Parathyroid adenoma (tissue), 2 donors: ENCODE results near the gene DOCK4.

Experiments used
- H2AFZ ChIP-seq: fragments of 300-600 bp; sonication (generic); one replicate; pipeline ENCODE4 v1.7.0; 2017; ENCODE audit warnings: antibody characterized with exemption, mild to moderate bottlenecking
- H3K27ac ChIP-seq: fragments of 300-600 bp; sonication (generic); one replicate; pipeline ENCODE4 v1.7.0; 2017
- H3K27me3 ChIP-seq: fragments of 300-600 bp; sonication (generic); one replicate; pipeline ENCODE4 v1.7.0; 2017; ENCODE audit warnings: low read length; ENCODE audit not compliant: control insufficient read depth, insufficient read depth
- H3K36me3 ChIP-seq: fragments of 300-600 bp; sonication (generic); one replicate; pipeline ENCODE4 v1.7.0; 2017; ENCODE audit warnings: low read length; ENCODE audit not compliant: control insufficient read depth, insufficient read depth
- H3K4me1 ChIP-seq: fragments of 300-600 bp; sonication (generic); one replicate; pipeline ENCODE4 v1.7.0; 2017; ENCODE audit warnings: control low read depth
- H3K4me2 ChIP-seq: fragments of 300-600 bp; sonication (generic); one replicate; pipeline ENCODE4 v1.7.0; 2017; ENCODE audit warnings: low read length
- H3K4me3 ChIP-seq: fragments of 300-600 bp; sonication (generic); one replicate; pipeline ENCODE4 v1.7.0; 2017; ENCODE audit warnings: low read depth, low read length
- H3K79me2 ChIP-seq: fragments of 300-600 bp; sonication (generic); one replicate; pipeline ENCODE4 v1.7.0; 2017; ENCODE audit warnings: control low read depth
- H3K9ac ChIP-seq: fragments of 300-600 bp; sonication (generic); one replicate; pipeline ENCODE4 v1.7.0; 2017; ENCODE audit warnings: mild to moderate bottlenecking
- H3K9me3 ChIP-seq: fragments of 300-600 bp; sonication (generic); one replicate; pipeline ENCODE4 v1.7.0; 2017; ENCODE audit warnings: low read length; ENCODE audit not compliant: control insufficient read depth
- CTCF ChIP-seq: fragments of 300-600 bp; sonication (generic); IDR thresholded peaks from one replicate; pipeline ENCODE4 v1.7.0; 2017; ENCODE audit warnings: antibody characterized with exemption, mild to moderate bottlenecking
- donor health status: primary hyperparathyroidism.

DOCK4 gene

DNA sequence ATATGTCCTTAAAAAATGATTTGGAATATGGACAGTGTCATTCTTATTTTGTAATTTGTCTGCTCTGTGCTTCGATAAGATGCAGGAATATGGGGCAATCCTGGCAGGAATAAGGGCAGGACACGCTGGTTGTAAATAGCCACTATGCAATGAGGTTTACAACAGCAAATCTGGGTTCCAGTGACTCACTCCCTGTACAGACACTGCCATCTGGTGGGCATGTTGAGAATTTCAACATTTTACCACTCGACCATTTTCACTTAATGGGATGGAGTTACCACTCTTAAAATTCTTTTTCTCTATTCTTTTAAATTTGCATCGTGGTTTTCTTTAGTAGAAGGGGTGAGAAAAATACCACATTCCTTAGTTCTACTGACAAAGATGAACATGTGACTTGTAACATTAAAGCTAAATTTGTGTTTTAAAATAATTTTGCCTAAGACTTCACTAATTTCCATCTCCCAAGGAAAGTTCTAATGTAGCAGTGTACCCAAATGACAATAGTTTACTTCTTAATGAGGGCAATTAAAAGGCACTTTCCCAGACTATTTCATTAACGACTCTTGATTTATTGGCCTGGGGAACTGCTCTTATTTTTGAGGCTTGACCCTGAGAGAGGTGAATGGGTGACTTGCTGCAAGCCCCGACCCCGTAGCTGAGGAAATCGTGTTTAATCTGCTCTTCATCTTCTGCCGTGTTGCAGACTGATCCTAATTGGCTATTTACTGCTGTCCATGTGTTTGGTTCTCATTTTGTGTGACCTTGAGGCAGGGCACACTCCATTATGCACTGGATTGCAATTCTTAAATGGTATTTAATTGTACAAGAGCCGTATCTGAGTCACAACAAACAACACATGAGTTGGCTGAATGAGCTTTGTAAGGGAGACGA is 470.3 kb downstream of the DOCK4 start:
- Histone ChIP-seq H3K4me3 (no peak overlapping the region), H3K4me1 (no peaks in the 10 kb centered on the region), H3K27me3 (no peaks in the 10 kb centered on the region), H3K9ac (no peak overlapping the region), H2AFZ (no peak overlapping the region), H3K79me2 (no peaks in the 10 kb centered on the region), H3K27ac (no peak overlapping the region), H3K4me2 (no peak overlapping the region), H3K36me3 (no peaks in the 10 kb centered on the region), H3K9me3 (no peaks in the 10 kb centered on the region)
- TF ChIP-seq CTCF = peak; percentile 92

GRCh38 chr7:111734954-111735660 is 471.1 kb downstream of the DOCK4 start:
- Histone ChIP-seq H3K36me3 (no peaks in the 10 kb centered on the region), H3K79me2 (no peaks in the 10 kb centered on the region), H3K4me3 (no peak overlapping the region), H2AFZ (no peak overlapping the region), H3K27ac (no peak overlapping the region), H3K9me3 (no peaks in the 10 kb centered on the region), H3K9ac (no peak overlapping the region), H3K4me1 (no peaks in the 10 kb centered on the region), H3K27me3 (no peaks in the 10 kb centered on the region), H3K4me2 (no peak overlapping the region)
- TF ChIP-seq CTCF = no peak

GRCh38 chr7:111732923-111733322 is 473.3 kb downstream of the DOCK4 start:
- Histone ChIP-seq H3K4me3 (no peak overlapping the region), H3K9me3 (no peaks in the 10 kb centered on the region), H3K27ac (no peak overlapping the region), H3K79me2 (no peaks in the 10 kb centered on the region), H2AFZ (no peak overlapping the region), H3K9ac (no peak overlapping the region), H3K4me2 (no peak overlapping the region), H3K36me3 (no peaks in the 10 kb centered on the region), H3K4me1 (no peaks in the 10 kb centered on the region), H3K27me3 (no peaks in the 10 kb centered on the region)
- TF ChIP-seq CTCF = no peak

DNA sequence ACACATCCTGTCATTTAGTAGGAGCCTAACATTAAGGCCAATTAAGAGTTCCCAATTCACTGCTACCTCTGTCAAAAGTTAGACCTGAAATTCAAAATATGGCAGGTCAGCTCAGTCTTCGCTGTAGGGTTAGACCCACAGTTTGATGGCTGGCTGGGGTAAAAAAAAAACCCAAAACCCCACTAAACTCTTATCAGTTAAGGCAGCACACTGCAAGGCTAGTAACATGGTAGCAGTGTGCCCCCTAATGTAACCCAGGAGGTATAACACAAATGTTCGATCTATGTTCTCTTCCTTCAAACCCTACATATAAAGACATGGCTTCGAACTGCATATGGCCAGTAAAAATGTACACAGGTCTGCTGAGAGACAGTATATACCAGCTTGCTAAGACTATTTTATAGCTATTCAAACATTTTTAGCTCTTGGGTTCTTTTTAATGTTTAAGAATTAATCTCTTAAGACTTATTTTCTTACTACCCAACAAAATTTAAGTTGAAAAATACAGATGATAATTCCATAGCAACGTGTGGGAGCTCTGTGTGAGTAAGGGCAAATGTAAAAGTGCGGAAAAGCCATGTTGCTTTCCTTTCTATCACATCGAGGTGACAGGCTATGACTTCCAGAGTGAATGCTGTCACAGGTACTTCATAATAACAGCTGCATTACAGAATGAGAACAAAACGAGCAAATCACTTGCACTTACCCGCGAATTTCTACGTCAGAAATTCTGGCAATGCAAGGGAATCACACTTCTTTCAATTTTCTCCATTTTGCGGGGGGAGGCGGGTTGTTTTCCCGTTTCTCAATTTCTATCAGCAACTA is 475.5 kb downstream of the DOCK4 start:
- H3K27ac ChIP-seq = no peak overlapping the region
- no peaks in the 10 kb centered on the region for H3K4me1 ChIP-seq
- H3K27me3 ChIP-seq = no peaks in the 10 kb centered on the region
- TF ChIP-seq CTCF = no peak
- no peak overlapping the region for H3K4me3 ChIP-seq
- H3K9me3 ChIP-seq = no peaks in the 10 kb centered on the region
- no peak overlapping the region for H3K4me2 ChIP-seq
- no peaks in the 10 kb centered on the region for H3K79me2 ChIP-seq
- no peak overlapping the region for H3K9ac ChIP-seq
- H3K36me3 ChIP-seq = no peaks in the 10 kb centered on the region
- H2AFZ ChIP-seq = no peak overlapping the region
